GM12864 (cell line): ENCODE measurements around the gene RERE.

Source experiments
- DNase-seq: peaks from one replicate; pipeline ENCODE4 v3.0.0-alpha.2; 2011; ENCODE audit warnings: low read depth
- H3K4me3 ChIP-seq: 2 replicates; pipeline ENCODE4 v1.5.1; 2011; ENCODE audit warnings: mild to moderate bottlenecking, low read depth, low read length, control low read depth
- TF ChIP-seq, protein P1 (sequence below): IDR thresholded peaks from 2 replicates; pipeline ENCODE4 v1.5.1; 2011; ENCODE audit warnings: low read depth, mild to moderate bottlenecking, moderate library complexity, low read length, control low read depth, inconsistent platforms; ENCODE audit errors: missing control alignments

The RERE gene

GRCh38 chr1:8653878-8654277, 163.6 kb downstream of the RERE start:
- H3K4me3 ChIP-seq = no peak overlapping the region
- no peak for DNase-seq
- TF ChIP-seq, protein P1, sequence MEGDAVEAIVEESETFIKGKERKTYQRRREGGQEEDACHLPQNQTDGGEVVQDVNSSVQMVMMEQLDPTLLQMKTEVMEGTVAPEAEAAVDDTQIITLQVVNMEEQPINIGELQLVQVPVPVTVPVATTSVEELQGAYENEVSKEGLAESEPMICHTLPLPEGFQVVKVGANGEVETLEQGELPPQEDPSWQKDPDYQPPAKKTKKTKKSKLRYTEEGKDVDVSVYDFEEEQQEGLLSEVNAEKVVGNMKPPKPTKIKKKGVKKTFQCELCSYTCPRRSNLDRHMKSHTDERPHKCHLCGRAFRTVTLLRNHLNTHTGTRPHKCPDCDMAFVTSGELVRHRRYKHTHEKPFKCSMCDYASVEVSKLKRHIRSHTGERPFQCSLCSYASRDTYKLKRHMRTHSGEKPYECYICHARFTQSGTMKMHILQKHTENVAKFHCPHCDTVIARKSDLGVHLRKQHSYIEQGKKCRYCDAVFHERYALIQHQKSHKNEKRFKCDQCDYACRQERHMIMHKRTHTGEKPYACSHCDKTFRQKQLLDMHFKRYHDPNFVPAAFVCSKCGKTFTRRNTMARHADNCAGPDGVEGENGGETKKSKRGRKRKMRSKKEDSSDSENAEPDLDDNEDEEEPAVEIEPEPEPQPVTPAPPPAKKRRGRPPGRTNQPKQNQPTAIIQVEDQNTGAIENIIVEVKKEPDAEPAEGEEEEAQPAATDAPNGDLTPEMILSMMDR = no peak

GRCh38 chr1:8652467-8653046, 164.9 kb downstream of the RERE start:
- TF ChIP-seq, protein P1 = no peak
- no peak overlapping the region for H3K4me3 ChIP-seq
- no peak for DNase-seq

DNA sequence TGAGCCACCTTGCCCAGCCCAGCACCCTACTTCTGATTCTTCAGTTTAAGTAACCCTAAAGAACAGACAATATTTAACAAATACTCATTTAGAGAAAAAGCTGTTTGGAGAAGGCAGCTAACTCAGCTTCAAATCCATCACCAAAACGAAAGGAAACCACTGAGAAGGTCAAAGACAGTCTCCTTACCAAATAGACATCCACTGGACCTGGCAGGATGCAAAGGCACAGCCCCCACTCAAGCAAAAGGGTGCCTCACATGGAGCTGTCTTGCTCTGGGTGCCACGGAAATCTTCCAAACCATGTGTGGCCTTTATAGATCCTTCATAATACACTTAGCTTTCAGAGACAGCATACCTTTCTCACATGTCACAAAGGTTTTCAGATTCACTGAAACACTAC, 165.5 kb downstream of the RERE start:
- TF ChIP-seq, protein P1 = no peak
- DNase-seq = no peak
- H3K4me3 ChIP-seq = no peak overlapping the region

GRCh38 chr1:8651236-8651890, 166.1 kb downstream of the RERE start:
- no peak overlapping the region for H3K4me3 ChIP-seq
- TF ChIP-seq, protein P1 = no peak
- no peak for DNase-seq

GRCh38 chr1:8649875-8650274, 167.6 kb downstream of the RERE start:
- no peak overlapping the region for H3K4me3 ChIP-seq
- DNase-seq = no peak
- TF ChIP-seq, protein P1 = no peak

GRCh38 chr1:8649027-8649426, 168.4 kb downstream of the RERE start:
- DNase-seq = no peak
- no peak overlapping the region for H3K4me3 ChIP-seq
- TF ChIP-seq, protein P1 = no peak

- TF ChIP-seq, protein P1 = no peak
- H3K4me3 ChIP-seq = no peak overlapping the region
- no peak for DNase-seq
Observed at GRCh38 chr1:8646996-8647395, 170.4 kb downstream of the RERE start.
